Stimulated activated CD8-positive, alpha-beta memory T cell treated with anti-CD3 and anti-CD28 coated beads, Interleukin-7, amount 100 ng/mL, for 1 hour (primary cell): Measurements from ENCODE around the gene DNASE1L2.

Source experiments
- DNase-seq, 2 donors: peaks; one replicate each; pipeline ENCODE4 v3.0.0-alpha.2; 2020; ENCODE audit warnings: low read depth in 2 of 2

Gene DNASE1L2

DNA sequence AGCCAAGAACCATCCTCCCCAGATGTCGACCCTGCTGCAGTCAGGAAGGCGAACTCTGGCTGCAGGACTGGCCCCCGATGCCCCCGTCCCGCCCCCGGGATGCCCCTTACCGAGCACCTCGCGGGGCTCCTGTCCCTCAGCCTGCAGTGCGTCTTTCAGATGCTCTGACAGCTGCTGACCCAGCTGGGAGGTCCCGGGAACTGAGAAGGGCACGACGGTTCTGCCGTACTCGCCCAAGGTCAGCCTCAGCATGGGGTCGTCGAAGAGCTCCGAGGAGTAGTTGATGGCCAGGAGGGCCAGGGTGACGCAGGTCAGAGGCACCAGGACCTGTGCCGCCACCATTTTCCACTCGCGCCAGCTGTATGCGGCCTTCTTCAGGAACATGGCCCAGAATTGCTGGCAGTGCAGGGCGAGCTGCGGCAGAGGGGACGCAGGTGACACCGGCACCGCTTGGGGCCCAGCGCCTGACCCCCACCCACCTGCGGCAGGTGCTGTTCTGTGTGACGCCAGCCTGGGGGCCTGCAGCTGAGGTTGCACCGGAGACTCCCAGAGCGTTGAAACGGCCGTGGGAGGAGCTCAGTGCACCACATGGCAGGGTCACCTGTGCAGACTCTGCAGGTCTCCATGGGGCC is 51.8 kb downstream of the DNASE1L2 start:
- DNase-seq: no peak
